ENCODE results near the gene TTC33.

The TTC33 gene

GRCh38 chr5:40554813-40555212 is 200.9 kb downstream of the TTC33 start:
- TF ChIP-seq TEAD4 (IDR thresholded peaks at IDR 0.05) (no peak), TAF1 (IDR thresholded peaks at IDR 0.05; ENCODE audit: low read depth) (no peak), EP300 (IDR thresholded peaks at IDR 0.05; ENCODE audit: borderline replicate concordance) (no peak), USF1 (IDR thresholded peaks at IDR 0.05) (no peak), NFIC (IDR thresholded peaks at IDR 0.05) (no peak), EGR1 (IDR thresholded peaks at IDR 0.05) (no peak), YY1 (IDR thresholded peaks at IDR 0.05; ENCODE audit: low read depth) (no peak), MAX (IDR thresholded peaks at IDR 0.05) (no peak), FOXM1 (IDR thresholded peaks at IDR 0.05; ENCODE audit: borderline replicate concordance, low read depth) (no peak), ZBTB7A (IDR thresholded peaks at IDR 0.05; ENCODE audit: low read depth) (no peak), CEBPB (IDR thresholded peaks at IDR 0.05) (no peak), REST (IDR thresholded peaks at IDR 0.05; ENCODE audit: low read depth) (no peak), RAD21 (IDR thresholded peaks at IDR 0.05; ENCODE audit: low read depth) (no peak), CREB1 (IDR thresholded peaks at IDR 0.05; ENCODE audit: low read depth) (no peak), TCF12 (IDR thresholded peaks at IDR 0.05; ENCODE audit: low read depth) (no peak)

DNA sequence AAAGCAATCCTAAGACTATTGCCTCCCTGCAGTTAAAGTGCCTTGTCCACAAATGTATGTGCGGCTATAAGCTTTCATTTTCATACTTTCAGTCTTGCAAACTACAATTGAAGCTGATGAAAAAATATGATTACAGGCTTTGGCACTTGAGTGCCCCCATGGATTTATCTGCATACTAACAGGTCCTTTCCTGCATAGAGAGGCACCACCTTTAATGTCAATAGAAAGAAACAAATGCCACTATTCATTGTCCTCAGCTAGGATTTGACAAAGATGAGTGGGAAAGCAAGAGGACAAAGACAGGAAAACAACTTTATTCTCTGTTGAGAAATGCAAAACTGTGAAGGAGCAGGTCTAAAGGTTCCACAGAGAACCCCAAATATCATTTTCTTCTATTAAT is 201.7 kb downstream of the TTC33 start:
- TF ChIP-seq TAF1 (IDR thresholded peaks at IDR 0.05; ENCODE audit: low read depth) = no peak
- no peak for TF ChIP-seq MAX (IDR thresholded peaks at IDR 0.05)

GRCh38 chr5:40552981-40553380 is 202.8 kb downstream of the TTC33 start:
- TF ChIP-seq NFIC (IDR thresholded peaks at IDR 0.05) (no peak), CREB1 (IDR thresholded peaks at IDR 0.05; ENCODE audit: low read depth) (no peak), FOXM1 (IDR thresholded peaks at IDR 0.05; ENCODE audit: borderline replicate concordance, low read depth) (no peak), EGR1 (IDR thresholded peaks at IDR 0.05) (no peak), MAX (IDR thresholded peaks at IDR 0.05) (no peak), TAF1 (IDR thresholded peaks at IDR 0.05; ENCODE audit: low read depth) (no peak), EP300 (IDR thresholded peaks at IDR 0.05; ENCODE audit: borderline replicate concordance) (no peak)

DNA sequence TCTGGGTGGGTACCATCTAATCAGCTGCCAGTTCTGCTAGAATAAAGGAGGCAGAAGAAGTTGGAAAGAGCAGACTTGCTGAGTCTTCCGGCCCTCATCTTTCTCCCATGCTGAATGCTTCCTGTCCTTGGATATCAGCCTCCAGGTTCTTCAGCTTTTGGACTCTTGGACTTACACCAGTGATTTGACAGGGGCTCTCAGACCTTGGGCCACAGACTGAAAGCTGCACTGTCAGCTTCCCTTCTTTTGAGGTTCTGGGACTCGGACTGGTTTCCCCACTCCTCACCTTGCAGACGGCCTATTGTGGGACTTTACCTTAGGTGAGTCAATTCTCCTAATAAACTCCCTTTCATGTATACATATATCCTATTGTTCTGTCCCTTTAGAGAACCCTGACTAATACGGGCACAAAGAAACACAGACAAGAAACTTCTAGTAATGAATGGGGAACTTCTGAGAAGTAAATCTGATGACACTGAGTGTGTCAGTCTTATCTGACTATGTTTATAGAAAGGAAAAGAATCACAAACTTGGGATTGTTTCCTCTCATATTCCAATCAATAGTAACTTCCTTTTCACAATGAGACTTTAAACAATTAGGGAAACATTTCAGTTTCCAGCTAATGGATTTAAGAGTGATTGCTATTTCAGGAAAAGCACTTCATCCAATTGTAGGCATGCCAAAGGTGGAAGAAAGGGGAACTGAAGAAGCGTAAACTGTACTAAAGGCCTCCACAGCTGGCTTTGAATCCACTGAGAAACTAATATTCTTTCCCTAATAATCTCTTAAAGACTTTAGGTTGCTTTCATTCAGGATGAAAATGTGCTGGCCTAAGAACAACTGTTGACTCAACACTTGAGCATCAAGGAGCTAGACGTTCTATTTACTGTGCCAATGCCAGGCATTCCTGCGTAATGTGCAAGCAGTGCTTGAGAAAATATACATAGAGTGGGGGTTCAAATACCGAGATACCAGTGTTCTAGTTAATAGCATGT is 204.0 kb downstream of the TTC33 start:
- TF ChIP-seq TCF12 (IDR thresholded peaks at IDR 0.05; ENCODE audit: low read depth) (no peak), CEBPB (IDR thresholded peaks at IDR 0.05) (no peak), YY1 (IDR thresholded peaks at IDR 0.05; ENCODE audit: low read depth) (no peak), TEAD4 (IDR thresholded peaks at IDR 0.05) (peak; percentile 22; the same call in 1 of the 2 replicates), RAD21 (IDR thresholded peaks at IDR 0.05; ENCODE audit: low read depth) (no peak), REST (IDR thresholded peaks at IDR 0.05; ENCODE audit: low read depth) (no peak)

DNA sequence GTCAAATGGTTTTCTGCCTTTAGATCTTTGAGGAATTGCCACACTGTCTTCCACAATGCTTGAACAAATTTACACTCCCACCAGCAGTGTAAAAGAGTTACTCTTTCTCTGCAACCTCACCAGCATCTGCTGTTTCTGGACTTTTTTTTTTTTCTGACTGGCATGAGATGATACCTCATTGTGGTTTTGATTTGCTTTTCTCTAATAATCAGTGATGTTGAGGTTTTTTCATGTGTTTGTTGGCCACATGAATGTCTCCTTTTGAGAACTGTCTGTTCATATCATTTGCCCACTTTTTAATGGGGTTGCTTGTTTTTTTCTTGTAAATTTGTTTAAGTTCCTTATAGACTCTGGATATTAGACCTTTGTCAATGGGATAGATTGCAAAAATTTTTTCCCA is 205.3 kb downstream of the TTC33 start:
- no peak for TF ChIP-seq REST (IDR thresholded peaks at IDR 0.05; ENCODE audit: low read depth)
- TF ChIP-seq RAD21 (IDR thresholded peaks at IDR 0.05; ENCODE audit: low read depth) = no peak
- TF ChIP-seq CREB1 (IDR thresholded peaks at IDR 0.05; ENCODE audit: low read depth) = no peak
- no peak for TF ChIP-seq EP300 (IDR thresholded peaks at IDR 0.05; ENCODE audit: borderline replicate concordance)
- no peak for TF ChIP-seq TCF12 (IDR thresholded peaks at IDR 0.05; ENCODE audit: low read depth)
- TF ChIP-seq ZBTB7A (IDR thresholded peaks at IDR 0.05; ENCODE audit: low read depth) = no peak
- no peak for TF ChIP-seq TAF1 (IDR thresholded peaks at IDR 0.05; ENCODE audit: low read depth)
- no peak for TF ChIP-seq MAX (IDR thresholded peaks at IDR 0.05)
- no peak for TF ChIP-seq USF1 (IDR thresholded peaks at IDR 0.05)
- TF ChIP-seq TEAD4 (IDR thresholded peaks at IDR 0.05) = no peak
- no peak for TF ChIP-seq YY1 (IDR thresholded peaks at IDR 0.05; ENCODE audit: low read depth)
- no peak for TF ChIP-seq CEBPB (IDR thresholded peaks at IDR 0.05)
- no peak for TF ChIP-seq EGR1 (IDR thresholded peaks at IDR 0.05)
- TF ChIP-seq FOXM1 (IDR thresholded peaks at IDR 0.05; ENCODE audit: borderline replicate concordance, low read depth) = no peak
- no peak for TF ChIP-seq NFIC (IDR thresholded peaks at IDR 0.05)
